Stimulated activated CD8-positive, alpha-beta memory T cell treated with anti-CD3 and anti-CD28 coated beads, Interleukin-2, amount 100 ng/mL, for 1 hour (primary cell): ENCODE measurements around the gene ASXL3.

Experiments
- DNase-seq, 2 donors: peaks; one replicate each; pipeline ENCODE4 v3.0.0-alpha.2; 2020; ENCODE audit warnings: low read depth in 2 of 2

Gene ASXL3

GRCh38 chr18:33577685-33578517, at the start of gene ASXL3:
Gene ASXL3 (plus strand): TSS chr18:33578219. CDS start chr18:33578632, 413 bp downstream.
- no peak for DNase-seq

GRCh38 chr18:33532978-33533377, 45.0 kb upstream of the ASXL3 start:
- no peak for DNase-seq

- no peak for DNase-seq
Observed at GRCh38 chr18:33536904-33537303, 41.1 kb upstream of the ASXL3 start.

GRCh38 chr18:33538418-33539042, 39.5 kb upstream of the ASXL3 start:
- DNase-seq = no peak

GRCh38 chr18:33540392-33540791, 37.6 kb upstream of the ASXL3 start:
- DNase-seq = no peak

- no peak for DNase-seq
Observed at GRCh38 chr18:33541316-33541715, 36.7 kb upstream of the ASXL3 start.

GRCh38 chr18:33556846-33557245, 21.2 kb upstream of the ASXL3 start:
- no peak for DNase-seq

GRCh38 chr18:33557706-33558105, 20.3 kb upstream of the ASXL3 start:
- DNase-seq = no peak

GRCh38 chr18:33558529-33558928, 19.5 kb upstream of the ASXL3 start:
- no peak for DNase-seq

GRCh38 chr18:33560686-33561370, 17.2 kb upstream of the ASXL3 start:
- DNase-seq = no peak

GRCh38 chr18:33562741-33563140, 15.3 kb upstream of the ASXL3 start:
- no peak for DNase-seq

- DNase-seq = no peak
Observed at GRCh38 chr18:33567705-33568104, 10.3 kb upstream of the ASXL3 start.

GRCh38 chr18:33571998-33572787, 5.8 kb upstream of the ASXL3 start:
- no peak for DNase-seq

GRCh38 chr18:33573193-33573592, 4.8 kb upstream of the ASXL3 start:
- DNase-seq = no peak

GRCh38 chr18:33575451-33575850, 2.6 kb upstream of the ASXL3 start:
- no peak for DNase-seq

GRCh38 chr18:33576999-33577646, 896 bp upstream of the ASXL3 start:
- DNase-seq = no peak

- no peak for DNase-seq
Observed at GRCh38 chr18:33578518-33579348, 714 bp downstream of the ASXL3 start.

- no peak for DNase-seq
Observed at GRCh38 chr18:33579349-33580215, 1.6 kb downstream of the ASXL3 start.

- DNase-seq = no peak
Observed at GRCh38 chr18:33580546-33580945, 2.5 kb downstream of the ASXL3 start.

GRCh38 chr18:33581856-33582255, 3.8 kb downstream of the ASXL3 start:
- DNase-seq = no peak
